Kidney tubule cell (primary cell): Measurements from ENCODE around the gene CTDSP1.

Experiments used
- DNase-seq: peaks from one replicate; pipeline ENCODE4 v3.0.0-alpha.2; 2018; ENCODE audit warnings: low spot score

CTDSP1 gene

DNA sequence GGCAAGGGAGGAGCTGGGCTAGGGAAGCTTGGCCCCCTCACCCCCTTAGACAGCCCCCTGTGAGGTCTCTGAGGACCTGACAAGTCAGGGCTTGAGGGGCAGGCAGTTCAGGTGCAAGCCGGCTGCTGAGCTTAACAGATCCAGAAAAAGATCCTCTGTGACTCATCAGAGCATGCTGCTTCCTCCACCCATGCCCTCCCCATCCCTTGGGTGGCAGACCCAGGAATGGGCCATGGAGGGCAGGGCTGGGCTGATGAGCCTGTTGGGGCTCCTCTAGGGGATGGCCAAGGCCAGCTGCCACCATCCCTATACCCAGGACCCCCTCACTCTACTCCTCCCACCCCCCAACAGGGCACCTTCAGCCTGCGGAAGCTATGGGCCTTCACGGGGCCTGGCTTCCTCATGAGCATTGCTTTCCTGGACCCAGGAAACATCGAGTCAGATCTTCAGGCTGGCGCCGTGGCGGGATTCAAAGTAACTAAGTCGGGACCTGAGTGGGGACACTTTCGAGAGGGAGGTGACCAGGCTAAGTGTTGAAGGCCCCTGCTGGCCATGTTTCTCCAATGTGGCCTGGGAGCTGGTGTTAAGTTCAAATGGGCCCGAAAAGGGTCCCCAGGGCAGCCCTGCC, 15.7 kb upstream of the CTDSP1 start:
- DNase-seq = peak; percentile 41

DNA sequence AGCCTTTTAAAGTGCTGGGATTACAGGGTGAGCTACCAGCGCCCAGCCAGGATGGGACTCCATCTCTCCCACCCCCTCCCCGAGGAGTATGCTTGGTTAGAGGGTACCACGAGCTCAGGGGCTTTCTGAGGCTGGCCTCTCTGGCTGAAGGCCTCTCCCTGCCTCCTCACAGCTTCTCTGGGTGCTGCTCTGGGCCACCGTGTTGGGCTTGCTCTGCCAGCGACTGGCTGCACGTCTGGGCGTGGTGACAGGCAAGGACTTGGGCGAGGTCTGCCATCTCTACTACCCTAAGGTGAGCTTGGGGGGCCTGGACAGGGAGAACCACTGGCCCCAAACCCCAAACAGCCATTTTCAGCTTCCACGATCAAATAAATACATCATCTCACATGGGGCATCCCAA, 14.7 kb upstream of the CTDSP1 start:
- no peak for DNase-seq

DNA sequence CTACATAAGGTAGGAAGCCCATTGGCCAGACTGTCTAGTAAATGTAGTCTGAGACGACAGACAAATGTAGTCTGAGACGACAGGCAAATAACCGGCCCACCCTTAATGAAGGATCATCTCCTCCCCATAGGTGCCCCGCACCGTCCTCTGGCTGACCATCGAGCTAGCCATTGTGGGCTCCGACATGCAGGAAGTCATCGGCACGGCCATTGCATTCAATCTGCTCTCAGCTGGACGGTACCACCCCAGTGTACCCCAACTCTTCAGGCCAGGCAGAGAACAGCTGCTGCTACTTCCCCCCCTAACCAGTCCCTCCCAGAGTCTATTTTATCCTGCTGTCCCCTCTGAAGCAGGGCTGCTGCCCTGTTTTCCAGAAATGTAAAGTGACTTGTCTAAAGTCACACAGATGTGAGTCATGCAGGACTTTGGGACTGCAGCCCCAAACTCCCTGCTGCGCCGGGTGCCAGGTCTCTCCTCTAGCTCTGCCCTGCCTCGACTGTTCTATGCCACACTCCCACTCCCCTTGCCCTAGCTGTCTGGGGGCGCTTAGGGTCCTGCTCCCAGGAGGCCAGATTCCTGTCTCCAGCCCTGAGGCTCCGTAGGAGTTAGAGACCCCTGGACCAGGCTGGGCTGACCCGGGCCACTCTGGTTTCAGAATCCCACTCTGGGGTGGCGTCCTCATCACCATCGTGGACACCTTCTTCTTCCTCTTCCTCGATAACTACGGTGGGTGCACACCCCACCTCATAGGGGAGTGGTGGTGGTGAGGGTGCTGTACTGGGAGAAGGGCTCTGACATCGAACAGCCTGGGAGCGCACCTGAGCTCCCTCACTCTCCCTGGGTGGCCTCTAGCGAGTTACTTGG, 12.9 kb upstream of the CTDSP1 start:
- no peak for DNase-seq

DNA sequence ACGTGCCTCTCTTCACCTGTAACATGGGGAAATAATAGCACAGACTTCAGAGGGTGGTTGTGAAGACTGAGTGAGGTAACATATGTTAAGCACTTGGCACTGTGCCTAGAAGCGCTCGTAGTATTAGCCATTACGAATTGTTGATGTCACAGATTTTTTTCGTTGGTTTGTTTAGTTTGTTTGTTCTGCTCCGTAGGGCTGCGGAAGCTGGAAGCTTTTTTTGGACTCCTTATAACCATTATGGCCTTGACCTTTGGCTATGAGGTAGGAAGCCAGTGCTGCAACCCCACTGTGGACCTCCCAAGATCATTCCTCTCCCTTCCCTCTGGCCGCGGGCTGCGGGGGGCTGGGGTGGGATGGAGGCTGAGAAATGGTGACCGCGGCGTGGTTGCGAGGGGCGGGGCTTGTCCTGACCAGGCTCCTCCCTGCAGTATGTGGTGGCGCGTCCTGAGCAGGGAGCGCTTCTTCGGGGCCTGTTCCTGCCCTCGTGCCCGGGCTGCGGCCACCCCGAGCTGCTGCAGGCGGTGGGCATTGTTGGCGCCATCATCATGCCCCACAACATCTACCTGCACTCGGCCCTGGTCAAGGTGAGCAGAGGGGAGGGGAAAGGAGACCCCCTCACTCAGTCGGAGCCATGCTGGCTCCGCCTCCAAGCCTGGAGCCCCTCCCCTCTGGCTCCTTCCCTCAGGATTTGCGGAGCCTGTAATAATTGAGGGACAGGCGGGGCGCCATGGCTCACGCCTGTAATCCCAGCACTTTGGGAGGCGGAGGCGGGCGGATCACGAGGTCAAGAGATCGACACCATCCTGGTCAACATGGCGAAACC, 12.1 kb upstream of the CTDSP1 start:
- peak; percentile 67 for DNase-seq

DNA sequence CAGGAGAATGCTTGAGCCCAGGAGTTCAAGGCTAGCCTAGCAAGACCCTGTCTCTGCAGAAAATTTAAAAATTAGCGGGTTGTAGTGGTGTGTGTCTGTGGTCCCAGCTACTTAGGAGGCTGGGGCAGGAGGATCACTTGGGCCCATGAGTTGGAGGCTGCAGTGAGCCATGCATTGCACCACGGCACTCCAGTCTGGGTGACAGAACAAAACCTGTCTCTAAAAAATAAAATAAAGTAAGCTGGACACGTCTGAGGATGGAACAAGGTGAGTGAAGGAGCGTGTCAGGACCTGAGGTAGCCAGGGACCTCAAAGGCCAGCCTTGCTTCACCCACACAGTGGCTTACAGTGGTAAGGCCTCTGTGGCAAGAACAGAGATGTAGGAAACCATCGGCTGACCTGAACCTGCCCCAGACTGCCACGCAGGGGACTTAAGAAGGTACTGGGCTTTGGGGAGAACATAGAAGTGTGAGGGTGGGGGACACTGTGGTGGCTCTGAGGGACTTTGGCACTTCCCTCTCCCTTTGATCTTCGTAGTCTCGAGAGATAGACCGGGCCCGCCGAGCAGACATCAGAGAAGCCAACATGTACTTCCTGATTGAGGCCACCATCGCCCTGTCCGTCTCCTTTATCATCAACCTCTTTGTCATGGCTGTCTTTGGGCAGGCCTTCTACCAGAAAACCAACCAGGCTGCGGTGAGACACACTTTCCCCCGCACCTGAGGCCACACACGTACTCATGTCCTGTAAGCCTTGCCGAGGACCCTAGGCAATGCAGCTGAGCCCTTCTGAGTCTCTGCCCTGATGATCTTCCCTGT, 10.1 kb upstream of the CTDSP1 start:
- DNase-seq = no peak

DNA sequence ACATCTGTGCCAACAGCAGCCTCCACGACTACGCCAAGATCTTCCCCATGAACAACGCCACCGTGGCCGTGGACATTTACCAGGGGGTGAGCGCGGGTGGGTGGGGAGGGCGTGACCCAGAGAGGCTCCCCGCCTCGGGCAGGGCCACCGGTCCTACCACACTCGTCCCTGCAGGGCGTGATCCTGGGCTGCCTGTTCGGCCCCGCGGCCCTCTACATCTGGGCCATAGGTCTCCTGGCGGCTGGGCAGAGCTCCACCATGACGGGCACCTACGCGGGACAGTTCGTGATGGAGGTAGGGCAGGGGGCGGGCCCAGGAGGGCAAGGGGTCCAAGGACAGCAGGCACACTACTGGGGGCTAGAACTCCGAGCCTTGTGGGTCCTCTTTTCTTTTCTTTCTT, 8.5 kb upstream of the CTDSP1 start:
- DNase-seq = no peak

DNA sequence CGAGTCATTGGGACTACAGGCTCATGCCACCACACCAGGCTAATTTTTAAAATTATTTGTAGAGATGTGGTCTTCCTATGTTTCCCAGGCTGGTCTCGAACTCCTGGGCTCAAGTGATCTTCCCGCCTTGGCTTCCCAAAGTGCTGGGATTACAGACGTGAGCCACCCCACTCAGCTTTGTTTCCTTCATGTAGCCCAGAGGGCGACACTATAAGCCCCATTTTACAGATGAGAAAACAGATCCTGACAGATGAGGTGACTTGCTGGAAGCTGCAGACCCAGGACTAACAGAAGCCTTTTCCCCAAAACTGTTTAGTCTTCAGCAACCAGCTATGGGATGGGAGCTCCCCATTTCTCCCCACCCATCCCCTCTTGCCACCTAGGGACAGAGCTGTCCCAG, 7.2 kb upstream of the CTDSP1 start:
- DNase-seq = no peak

DNA sequence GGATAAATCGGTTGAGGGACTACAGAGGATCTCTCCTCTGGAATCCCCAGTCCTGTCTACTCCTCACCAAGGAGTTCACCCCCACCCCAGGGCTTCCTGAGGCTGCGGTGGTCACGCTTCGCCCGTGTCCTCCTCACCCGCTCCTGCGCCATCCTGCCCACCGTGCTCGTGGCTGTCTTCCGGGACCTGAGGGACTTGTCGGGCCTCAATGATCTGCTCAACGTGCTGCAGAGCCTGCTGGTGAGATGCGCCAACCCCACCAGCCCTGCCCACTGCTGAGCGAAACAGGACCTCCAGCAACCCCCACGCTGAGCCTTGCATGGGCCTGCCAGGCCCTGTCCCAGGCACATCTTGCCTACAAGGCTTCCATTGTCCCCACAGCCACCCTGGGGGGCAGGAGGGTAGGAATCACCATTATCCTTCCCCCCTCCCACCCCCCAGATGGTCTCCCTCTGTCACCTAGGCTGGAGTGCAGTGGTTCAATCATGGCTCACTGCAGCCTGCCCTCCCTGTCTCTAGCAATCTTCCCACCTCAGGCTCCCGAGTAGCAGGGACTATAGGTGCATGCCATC, 6.7 kb upstream of the CTDSP1 start:
- no peak for DNase-seq

DNA sequence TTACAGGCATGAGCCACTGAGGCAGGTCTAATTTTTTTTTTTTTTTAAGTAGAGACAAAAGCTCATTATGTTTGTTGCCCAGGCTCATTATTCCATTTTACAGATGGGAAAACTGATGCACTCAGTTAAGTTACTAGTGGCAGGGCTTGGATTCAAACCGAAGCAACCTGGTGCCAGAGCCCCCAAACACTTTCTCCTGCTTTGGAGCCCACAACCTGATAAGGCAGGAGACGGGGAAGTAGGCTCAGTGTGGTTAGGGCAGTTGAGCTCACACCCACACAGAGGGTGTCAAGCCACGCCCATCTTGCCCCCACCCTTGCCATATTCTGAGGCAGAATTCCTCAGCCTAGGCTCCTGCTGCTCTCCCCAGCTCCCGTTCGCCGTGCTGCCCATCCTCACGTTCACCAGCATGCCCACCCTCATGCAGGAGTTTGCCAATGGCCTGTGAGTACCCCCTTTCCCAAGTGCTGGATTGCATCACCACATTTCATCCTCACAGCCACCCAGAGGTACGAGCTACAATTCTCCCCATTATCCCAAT, 5.8 kb upstream of the CTDSP1 start:
- no peak for DNase-seq

DNA sequence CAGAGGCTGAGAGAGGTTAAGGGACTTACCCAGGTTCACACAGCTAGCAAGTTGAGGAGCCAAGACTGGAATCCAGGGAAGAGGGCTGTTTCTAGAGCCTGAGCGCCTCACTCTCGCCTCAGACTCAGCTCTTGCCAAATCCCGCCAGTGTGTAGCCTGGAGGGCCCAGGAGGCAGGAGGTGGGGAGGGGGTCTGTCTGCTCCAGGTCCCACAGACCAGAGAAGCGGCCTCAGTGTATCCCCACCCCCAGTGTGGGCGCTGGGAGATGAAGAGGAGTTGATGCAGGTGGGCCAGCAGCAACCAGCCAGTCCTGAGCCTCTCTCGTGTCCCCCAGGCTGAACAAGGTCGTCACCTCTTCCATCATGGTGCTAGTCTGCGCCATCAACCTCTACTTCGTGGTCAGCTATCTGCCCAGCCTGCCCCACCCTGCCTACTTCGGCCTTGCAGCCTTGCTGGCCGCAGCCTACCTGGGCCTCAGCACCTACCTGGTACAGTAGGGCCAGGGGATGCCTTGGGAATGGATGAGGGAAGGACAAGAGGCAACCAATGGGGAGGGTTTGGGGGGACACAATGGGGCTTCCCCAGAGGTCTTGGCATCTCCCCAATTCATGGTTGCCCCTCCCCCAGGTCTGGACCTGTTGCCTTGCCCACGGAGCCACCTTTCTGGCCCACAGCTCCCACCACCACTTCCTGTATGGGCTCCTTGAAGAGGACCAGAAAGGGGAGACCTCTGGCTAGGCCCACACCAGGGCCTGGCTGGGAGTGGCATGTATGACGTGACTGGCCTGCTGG, 5.2 kb upstream of the CTDSP1 start:
- DNase-seq = no peak

DNA sequence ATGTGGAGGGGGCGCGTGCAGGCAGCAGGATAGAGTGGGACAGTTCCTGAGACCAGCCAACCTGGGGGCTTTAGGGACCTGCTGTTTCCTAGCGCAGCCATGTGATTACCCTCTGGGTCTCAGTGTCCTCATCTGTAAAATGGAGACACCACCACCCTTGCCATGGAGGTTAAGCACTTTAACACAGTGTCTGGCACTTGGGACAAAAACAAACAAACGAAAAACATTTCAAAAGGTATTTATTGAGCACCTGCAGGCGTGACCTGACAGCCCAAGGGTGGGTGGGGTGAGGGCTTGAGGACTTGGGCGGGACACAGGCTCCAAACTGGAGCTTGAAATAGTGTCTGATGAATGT, 4.6 kb upstream of the CTDSP1 start:
- DNase-seq = no peak

DNA sequence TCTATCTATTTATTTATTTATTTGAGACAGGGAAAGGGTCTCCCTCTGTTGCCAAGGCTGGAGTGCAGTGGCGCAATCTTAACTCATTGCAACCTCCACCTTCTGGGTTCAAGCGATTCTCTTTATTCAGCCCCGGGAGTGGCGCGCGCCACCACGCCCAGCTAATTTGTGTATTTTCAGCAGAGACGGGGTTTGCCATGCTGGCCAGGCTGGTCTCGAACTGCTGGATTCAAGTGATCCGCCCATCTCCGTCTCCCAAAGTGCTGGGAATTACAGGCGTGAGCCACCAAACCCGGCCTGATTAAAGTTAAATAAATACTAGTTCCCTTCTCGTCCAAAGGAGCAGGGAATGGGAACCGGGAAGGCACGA, 4.2 kb upstream of the CTDSP1 start:
- no peak for DNase-seq

DNA sequence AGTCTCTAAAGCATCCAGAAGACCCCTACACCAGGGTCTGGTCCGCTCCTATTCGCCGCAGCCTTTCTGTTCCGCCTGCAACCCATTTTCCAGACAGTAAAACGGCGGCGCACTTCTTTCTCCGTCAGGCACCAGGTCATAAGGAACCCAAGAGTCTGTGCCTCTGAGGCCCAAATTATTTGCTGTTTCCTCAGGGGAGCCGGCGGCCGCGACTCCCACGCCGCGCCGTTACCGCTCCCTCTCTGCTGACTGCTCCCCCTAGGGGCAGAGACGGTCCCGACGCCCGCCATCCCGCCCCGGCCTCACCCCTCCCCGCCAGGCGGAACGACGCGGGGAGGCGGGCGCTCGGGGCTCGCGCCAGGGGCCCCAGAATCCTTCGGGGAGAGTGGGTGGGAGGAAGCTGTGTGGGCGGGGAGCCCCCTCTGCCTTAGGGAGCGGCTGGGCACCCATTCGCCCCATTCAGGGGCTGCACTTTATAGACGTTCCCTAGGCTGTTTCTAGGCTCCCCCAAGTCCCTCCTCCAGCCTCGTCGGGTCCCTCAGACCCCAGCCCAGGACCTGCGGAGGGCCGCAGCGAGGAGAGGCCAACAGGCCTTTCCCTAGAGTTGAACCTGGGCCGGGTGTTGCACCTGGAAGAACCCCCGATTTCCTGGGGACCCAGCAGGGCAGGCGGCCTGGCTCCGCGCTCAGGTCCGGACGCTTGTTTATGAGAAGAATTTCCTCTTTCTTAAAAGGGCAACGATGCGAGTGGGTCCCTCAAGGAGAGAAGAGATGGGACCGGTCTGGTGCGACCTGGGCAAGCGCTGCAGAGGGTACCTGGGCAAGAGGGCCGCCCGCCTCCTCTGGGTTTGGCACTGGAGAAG, 3.6 kb upstream of the CTDSP1 start:
- DNase-seq = peak; percentile 95

DNA sequence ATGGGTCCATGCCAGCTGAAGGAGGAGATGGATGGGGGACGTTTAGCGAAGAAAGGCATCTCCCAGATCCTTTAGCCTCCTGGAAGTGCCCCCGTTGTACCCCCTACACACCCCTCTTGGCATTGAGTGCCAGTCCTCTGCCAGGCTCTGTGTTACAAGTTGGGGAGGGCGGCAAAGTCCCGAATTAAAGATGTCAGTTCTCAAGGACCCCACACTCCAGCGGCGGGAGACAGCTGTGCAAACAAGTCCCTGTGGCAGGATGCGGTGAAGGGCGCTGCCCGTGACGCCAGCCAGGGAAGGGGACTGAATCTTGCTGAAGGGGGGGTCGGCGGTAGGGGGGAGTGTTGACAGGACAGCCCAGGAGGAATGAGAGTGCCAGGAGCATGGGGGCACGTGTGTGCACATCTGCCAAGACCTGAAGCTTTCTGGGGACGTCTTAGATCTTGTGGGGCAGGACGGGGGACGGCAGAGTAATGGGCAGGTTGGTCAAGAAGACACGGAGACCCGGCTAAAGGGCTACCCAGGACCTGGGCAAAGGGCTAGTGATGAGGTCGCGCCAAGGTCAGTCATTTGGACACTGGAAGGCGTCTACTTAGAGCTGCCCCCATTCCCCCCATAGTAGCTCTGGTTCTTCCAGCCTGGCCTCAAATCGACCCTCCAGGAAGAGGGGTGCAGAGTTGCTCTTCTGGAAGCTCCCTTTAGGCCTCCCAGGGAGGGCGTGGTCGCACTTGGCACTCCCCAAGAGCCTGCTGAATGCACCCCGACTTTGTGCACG, 2.8 kb upstream of the CTDSP1 start:
- peak; percentile 72 for DNase-seq

DNA sequence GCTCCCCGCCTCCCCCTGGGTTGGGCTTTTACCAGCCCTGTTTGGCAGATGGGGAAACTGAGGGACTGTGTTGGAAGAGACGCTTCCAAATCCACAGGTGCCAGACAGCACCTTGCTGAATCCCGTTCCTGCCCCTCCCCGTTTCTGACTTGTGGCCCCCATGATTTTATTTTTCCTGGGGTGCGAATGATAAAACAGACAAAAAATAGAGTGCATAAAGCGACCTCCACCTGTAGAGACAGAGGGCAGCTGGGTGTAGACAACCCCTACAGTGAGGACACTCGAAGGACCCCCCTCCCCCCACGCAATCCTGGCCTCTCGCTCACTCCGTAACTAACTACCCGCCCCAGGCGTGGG, 2.2 kb upstream of the CTDSP1 start:
- no peak for DNase-seq

DNA sequence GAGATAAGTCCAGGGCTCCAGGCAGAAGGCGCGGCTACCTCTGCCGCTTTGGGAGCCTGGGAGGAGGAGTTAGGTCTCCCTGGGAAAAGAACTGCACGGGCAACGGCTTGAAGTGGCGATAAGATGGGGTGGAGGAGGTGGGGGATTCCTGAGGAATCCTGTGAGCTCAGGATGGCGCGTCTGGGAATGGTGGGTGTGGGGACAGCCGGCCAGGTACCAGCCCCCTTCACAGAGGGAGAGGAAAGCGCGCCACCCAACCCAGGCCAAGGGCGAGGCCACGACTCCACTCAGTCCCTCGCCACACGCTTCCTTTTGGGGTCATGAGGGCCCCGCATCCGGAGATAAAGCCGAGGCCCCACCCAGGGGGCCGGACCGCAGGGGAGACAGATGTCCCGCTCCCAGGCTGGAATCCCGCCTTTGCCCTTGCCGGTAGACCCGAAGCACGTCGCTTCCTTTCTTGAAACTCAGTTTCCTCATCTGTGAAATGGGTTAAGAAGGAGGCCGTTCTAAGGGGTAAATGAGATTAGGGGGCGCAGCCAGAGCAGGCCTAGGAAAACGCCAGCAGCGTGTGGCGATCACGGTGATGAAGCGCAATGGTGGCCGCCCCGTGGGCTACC, 1.7 kb upstream of the CTDSP1 start:
- peak; percentile 83 for DNase-seq

DNA sequence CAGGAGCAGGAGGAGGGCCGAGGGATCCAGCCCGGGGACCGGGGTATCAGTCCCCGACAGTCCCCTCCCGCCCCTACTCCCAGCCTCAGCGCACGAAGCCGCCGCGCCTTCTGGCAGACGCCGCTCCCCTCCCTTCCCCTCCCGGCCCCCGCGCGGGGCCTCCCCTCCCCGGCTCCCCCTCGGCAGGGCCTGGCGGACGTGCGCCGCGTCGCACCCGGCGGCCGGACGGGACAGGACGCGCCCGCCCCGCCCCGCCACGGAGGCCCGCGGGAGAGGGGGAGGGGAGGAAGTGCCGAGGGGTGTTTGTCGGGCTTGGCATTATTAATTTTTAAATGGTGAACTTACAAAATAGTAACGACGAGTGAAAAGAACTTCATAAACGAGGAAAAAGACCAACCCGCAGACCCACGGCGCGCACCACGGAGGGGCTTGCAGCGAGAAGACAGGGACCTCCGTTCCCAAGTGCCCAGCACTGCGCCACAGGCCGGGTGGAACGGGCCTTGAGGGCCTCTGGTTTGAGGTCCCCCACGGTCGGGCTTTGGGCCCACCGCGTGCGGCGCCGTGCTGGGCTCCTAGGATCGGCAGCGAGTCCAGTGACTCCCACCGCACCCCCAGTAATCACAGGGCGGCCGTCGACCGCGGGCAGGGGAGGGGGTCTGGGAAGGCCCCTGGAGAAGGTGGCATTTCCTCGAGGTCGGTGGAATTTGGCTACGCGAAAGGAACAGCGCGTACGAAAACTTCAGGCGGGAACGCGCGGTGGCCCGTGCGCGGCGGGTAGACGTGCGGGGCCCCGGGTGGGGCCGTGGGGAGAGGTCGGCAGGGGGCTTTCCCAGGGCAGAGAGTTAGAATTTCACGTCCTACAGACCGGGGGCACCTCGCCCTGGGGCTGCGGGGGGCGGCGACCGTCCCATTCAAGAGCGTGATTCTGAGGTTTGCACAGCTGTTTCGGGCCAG, 954 bp upstream of the CTDSP1 start:
- DNase-seq = peak; percentile 83
